ENCODE results near the gene ACKR1.

The ACKR1 gene

GRCh38 chr1:159187647-159188374 is 16.9 kb upstream of the ACKR1 start:
- DNase-seq (ENCODE audit: low spot score) = no peak

- DNase-seq (ENCODE audit: low spot score) = peak; percentile 47
These were observed 16.3 kb upstream of the ACKR1 start for GRCh38 chr1:159188375-159188788.

GRCh38 chr1:159190441-159190840 is 14.2 kb upstream of the ACKR1 start:
- DNase-seq (ENCODE audit: low spot score) = no peak

- no peak for DNase-seq (ENCODE audit: low spot score)
These were observed 8.1 kb upstream of the ACKR1 start for GRCh38 chr1:159196543-159196942.

GRCh38 chr1:159197561-159198557 is 6.8 kb upstream of the ACKR1 start:
- DNase-seq (ENCODE audit: low spot score) = peak; percentile 74

- DNase-seq (ENCODE audit: low spot score) = no peak
These were observed 4.8 kb upstream of the ACKR1 start for GRCh38 chr1:159199901-159200300.

GRCh38 chr1:159200769-159201168 is 3.9 kb upstream of the ACKR1 start:
- DNase-seq (ENCODE audit: low spot score) = no peak

- no peak for DNase-seq (ENCODE audit: low spot score)
These were observed 3.0 kb upstream of the ACKR1 start for GRCh38 chr1:159201642-159202041.

- DNase-seq (ENCODE audit: low spot score) = no peak
These were observed 1.1 kb upstream of the ACKR1 start for GRCh38 chr1:159203610-159204009.

GRCh38 chr1:159205225-159205624 is 550 bp downstream of the ACKR1 start:
- no peak for DNase-seq (ENCODE audit: low spot score)

- DNase-seq (ENCODE audit: low spot score) = no peak
These were observed 1.4 kb downstream of the ACKR1 start for GRCh38 chr1:159206110-159206509.

- DNase-seq (ENCODE audit: low spot score) = no peak
These were observed 2.4 kb downstream of the ACKR1 start for GRCh38 chr1:159207080-159207479.

GRCh38 chr1:159207774-159208173 is 3.1 kb downstream of the ACKR1 start:
- no peak for DNase-seq (ENCODE audit: low spot score)

GRCh38 chr1:159208175-159208825 is 3.6 kb downstream of the ACKR1 start:
- DNase-seq (ENCODE audit: low spot score) = no peak

- DNase-seq (ENCODE audit: low spot score) = no peak
These were observed 4.4 kb downstream of the ACKR1 start for GRCh38 chr1:159209061-159209460.

GRCh38 chr1:159211331-159212136 is 6.9 kb downstream of the ACKR1 start:
- peak; percentile 23 for DNase-seq (ENCODE audit: low spot score)

- DNase-seq (ENCODE audit: low spot score) = no peak
These were observed 7.9 kb downstream of the ACKR1 start for GRCh38 chr1:159212596-159212995.

- peak; percentile 65 for DNase-seq (ENCODE audit: low spot score)
These were observed 9.6 kb downstream of the ACKR1 start for GRCh38 chr1:159214149-159214760.

GRCh38 chr1:159218649-159219636 is 14.3 kb downstream of the ACKR1 start:
- no peak for DNase-seq (ENCODE audit: low spot score)
